Kidney capillary endothelial cell (primary cell): ENCODE data around the gene SNX21.
"Not testable (repeated sequence)": the region's sequence is repeated elsewhere in the genome, so short reads cannot be mapped to it uniquely, and the experiment has no call there.

Experiments used
- DNase-seq: peaks from one replicate; pipeline ENCODE4 v3.0.0-alpha.2; 2018; ENCODE audit warnings: low spot score

Gene SNX21

DNA sequence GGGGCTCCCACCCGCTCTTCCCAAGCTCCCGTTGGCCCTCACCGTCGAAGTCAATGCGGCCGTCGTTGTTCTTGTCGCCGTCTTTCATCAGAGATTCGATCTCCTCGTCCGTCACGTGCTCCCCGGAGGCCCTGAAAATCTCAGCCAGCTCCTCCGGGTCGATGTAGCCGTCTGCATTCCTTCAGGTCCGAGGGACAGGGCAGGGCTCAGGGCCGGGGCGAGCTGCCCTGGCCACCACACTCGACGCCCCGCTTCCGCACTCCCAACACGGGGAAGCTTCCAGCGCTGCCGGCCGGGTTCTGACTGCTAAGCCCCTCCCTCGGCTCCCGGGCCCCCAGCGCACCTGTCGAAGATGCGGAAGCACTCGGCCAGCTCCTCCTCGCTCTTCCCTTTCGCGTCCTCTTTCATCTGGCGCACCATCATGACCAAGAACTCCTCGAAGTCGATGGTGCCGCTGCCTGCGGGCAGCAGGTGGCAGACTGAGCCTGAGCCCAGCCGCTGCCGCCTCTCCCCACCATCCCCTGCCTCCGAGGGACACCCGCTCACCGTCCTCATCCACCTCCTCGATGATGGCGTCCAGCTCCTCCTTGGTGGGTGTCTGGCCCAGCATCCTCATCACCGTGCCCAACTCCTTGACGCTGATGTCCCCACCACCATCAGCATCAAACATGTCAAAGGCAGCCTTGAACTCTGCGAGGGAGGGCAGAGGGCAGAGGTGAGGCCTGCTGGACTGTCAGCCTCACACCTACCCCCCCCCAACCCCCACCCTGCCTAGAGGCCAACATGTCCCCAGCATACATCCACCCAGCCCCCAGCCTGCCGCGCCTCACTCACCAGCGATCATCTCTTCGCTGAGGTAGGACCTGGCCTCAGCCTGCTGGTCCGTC lies 9.4 kb upstream of the SNX21 start:
- DNase-seq, result peak; percentile 33

GRCh38 chr20:45826381-45827019 lies 7.1 kb upstream of the SNX21 start:
- no peak for DNase-seq

DNA sequence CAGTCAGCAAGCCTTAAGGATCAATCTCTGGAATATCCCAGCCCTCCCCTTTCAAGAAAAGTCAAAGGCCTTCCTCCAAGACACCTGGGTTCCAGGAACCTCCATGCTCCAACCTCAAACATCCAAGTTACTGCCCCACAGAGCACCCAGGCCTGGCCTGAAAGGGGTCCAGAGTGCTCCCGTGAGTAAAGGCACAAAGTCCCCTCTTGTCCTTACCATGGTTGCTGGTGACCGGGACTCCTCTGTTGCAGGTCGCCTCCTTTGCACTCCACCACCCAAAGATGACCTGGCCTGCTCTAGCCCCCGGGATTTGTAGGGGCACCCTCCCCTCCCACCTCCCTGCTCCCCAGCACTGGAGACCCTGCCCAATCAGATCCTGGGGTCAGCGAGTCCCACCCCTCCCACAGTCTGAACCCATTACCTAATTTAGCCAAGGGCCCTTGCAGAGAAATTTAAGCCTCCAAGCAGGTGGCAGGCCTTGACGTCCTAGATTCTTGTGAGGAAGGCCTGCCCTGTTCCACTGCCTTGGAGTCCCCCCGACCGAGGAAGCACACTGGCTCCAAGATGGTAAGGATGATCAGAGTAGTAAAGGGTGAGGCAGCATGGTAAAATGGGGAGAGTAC lies 6.5 kb upstream of the SNX21 start, which contains the start of gene TNNC2:
Gene TNNC2, minus strand, starts transcription at position 283 of the 623 bp plus-strand sequence. Its CDS starts 64 bp downstream, at position 219.
- DNase-seq, result no peak

GRCh38 chr20:45827712-45828111 lies 5.9 kb upstream of the SNX21 start:
- DNase-seq, result no peak

GRCh38 chr20:45828589-45828988 lies 5.0 kb upstream of the SNX21 start:
- no peak for DNase-seq

GRCh38 chr20:45829673-45830106 lies 3.9 kb upstream of the SNX21 start:
- not testable (repeated sequence) for DNase-seq

DNA sequence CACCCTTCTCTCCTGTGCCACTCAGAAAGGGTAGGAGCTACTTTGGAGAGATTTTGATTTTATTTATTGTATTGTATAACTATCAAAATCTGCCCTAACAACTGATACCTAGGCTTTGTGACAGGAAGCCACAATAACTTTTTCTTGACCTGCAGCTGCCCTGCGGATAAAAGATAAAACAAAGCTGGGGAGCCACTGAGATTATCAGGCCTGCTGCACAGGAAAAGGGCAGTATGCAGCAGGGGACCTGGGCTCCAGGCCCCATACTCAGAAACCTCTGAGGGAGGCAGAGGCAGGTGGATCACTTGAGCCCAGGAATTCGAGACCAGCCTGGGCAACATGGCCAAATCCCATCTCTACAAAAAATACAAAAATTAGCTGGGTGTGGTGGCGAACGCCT lies 980 bp upstream of the SNX21 start:
- DNase-seq, result no peak

DNA sequence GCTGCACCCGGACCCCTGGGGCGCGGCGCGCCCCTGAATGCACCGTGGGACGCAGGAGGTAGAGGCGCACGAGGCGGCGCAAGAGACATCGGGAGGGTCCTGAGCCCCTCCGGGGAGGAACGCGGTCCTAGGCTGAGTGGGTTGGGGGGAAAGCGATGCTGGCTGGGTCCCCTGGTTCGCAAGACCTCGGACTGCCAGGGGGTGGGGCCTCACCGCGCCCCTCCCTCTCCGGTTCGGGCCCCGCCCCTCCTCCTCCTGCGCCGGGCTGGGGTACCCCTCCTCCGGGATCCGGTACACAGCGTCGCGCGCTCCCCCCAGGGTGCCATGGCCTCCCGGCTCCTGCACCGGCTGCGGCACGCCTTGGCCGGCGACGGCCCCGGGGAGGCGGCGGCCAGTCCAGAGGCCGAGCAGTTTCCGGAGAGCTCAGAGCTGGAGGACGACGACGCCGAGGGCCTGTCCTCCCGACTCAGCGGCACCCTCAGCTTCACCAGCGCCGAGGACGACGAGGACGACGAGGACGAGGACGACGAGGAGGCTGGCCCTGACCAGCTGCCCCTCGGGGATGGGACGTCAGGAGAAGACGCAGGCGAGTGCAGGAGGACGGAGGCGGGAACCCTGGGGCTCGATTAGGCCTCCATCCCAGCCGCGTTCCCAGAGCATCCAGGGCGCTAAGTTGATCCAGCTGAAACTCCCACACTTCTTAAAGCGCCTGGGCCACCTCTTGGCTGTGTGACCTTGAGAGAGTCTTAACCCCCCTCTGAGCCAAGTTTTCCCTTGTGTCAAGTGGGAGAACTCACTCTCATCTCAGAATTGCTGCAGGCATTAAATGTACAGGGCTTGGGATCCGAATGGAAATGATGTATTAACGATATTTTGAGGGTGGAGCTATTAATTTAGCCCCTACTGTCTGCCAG lies 541 bp downstream of the SNX21 start:
- DNase-seq, result no peak

- DNase-seq, result no peak
These were observed 1.2 kb downstream of the SNX21 start for GRCh38 chr20:45834797-45835161.

DNA sequence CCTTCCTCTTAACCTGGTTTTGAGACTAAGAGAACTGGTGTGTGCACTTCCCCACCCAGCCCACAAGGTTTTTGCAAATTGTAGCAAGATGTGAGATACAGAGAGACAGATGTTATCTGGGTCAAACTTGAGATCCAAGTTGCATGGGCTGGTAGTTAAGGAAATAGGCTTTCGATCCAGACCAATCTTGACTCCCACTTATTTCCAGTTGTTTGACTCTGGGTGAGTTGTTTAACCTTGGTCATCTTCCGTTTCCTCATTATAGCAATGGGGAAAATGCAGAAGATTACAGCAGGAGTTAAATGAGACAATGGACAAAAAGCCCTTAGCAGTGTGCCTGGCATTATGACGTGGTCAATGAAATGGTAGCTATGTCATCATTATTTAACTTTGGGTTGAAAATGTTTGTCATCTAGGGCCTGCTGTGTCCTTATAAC lies 1.7 kb downstream of the SNX21 start:
- DNase-seq, result no peak

DNA sequence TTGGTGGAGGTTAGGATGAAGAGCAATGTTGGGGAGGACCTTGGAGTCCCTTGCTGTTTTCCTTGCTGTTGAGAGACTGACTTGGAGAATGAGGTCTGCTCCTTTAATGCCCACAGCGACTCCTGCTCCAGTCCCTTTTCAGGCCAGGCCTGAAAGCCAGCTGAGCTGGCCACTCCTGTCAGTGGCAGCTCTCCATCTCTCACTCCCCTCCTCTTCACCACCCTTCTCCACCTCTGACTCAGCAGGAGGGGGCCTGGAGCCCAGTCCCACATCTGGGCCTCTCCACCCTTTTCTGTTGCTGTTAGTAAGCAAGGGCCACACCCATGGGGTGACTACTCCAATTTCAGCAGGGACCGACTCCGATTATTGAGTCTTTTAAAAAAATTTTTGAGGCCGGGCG lies 2.2 kb downstream of the SNX21 start:
- no peak for DNase-seq

DNA sequence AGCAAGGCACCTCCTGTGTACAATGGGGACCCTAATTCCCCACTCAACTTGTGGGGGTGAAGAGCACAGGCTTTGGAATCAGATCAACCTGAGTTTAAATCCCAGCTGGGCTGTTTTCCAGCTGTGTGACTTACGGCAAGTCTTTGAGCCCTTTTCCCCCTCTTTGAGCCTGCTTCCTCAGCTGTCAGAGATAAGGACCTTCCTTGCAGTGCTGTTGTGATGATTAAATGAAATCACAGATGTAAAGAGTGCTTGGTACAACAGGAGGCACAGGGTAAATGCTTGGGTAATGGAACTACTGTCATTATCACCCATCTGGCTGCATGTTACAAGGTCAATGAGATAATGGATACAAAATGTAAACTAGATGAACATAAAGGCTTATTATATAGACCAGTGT lies 3.2 kb downstream of the SNX21 start:
- DNase-seq, result no peak

GRCh38 chr20:45840700-45841198 lies 7.2 kb downstream of the SNX21 start:
- no peak for DNase-seq

GRCh38 chr20:45841407-45842129 lies 8.0 kb downstream of the SNX21 start:
- no peak for DNase-seq

GRCh38 chr20:45842169-45842812 lies 8.7 kb downstream of the SNX21 start:
- no peak for DNase-seq

DNA sequence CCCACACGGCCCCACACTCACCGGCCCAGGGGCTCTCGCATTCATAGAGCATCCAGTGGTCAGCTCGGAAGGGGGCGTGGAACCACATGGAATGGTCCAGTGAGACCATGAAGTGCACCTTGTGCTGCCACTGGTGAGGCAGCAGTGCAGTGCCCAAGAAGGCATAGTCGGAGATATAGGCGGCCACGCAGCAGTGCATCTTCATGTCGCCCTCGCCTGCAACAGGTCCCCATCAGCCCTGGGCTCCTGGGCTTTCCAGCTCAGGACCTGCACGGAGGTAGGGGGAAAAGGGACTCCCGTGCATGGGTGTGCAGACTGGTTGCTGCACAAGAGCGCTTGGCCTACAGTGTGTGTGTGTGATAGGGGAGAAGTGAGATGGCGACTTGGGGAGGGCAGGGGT lies 9.9 kb downstream of the SNX21 start:
- no peak for DNase-seq

GRCh38 chr20:45845452-45845851 lies 11.9 kb downstream of the SNX21 start:
- DNase-seq, result no peak

DNA sequence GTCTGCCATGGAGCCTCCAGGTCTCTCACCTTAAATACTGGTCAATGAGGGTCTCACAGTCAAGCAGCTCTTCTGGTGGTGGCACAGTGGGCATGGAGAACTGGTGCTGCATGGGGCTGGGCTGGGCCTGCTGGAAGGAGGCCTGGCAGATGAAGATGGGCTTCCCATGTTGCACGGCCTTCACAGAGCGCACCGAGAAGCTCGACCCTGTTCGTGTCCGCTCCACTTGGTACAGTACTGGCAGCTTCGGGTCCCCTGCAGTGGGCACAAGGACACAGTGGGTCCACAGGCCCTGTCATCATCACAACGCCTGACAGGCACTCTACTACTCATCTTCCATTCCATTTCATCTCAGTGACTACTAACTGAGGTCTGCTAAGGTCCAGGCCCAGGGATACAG lies 14.8 kb downstream of the SNX21 start:
- DNase-seq, result no peak

- no peak for DNase-seq
These were observed 15.5 kb downstream of the SNX21 start for GRCh38 chr20:45848969-45849582.

DNA sequence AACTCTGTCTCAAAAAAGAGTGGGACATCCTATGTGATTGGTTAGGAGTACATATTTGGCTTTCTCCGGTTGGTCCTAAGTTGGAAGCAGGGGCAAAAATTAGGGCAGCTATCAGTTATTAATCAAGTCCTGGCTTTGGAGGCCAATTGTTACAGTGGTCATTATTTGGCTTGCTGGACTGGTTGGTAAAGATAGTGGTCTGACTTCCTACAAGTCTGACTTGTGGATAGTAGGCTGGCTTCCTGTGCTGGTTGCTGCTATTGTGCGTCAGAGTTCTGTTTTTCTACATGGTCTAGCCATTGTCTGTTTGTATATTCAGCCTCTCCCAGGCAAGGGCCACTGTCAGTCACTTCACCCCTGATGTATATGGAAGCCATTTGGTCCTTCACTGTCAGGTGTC lies 16.6 kb downstream of the SNX21 start:
- no peak for DNase-seq
